OCI-LY1 (cell line): ENCODE measurements around the gene ATXN7L1.

ENCODE experiments used
- H2AFZ ChIP-seq: fragments of 200-600 bp; sonication (generic), shearing (Covaris generic); 2 replicates; pipeline ENCODE4 v1.6.0; 2014; ENCODE audit warnings: antibody characterized with exemption, mild to moderate bottlenecking, low read length
- H3F3A ChIP-seq: fragments of 200-600 bp; sonication (generic), shearing (Covaris generic); 2 replicates; pipeline ENCODE4 v1.6.0; 2014; ENCODE audit warnings: mild to moderate bottlenecking, antibody characterized with exemption, low read length, moderate library complexity; ENCODE audit not compliant: insufficient read depth
- H3K27ac ChIP-seq: fragments of 200-600 bp; sonication (generic); 2 replicates; pipeline ENCODE4 v1.5.1; 2014; ENCODE audit warnings: low read length, mixed run types, mild to moderate bottlenecking, low read depth; ENCODE audit not compliant: poor library complexity, severe bottlenecking
- H3K27me3 ChIP-seq: fragments of 200-600 bp; sonication (generic); 2 replicates; pipeline ENCODE4 v1.6.0; 2014; ENCODE audit warnings: antibody characterized with exemption, mild to moderate bottlenecking, low read length, moderate library complexity; ENCODE audit not compliant: insufficient read depth
- H3K36me3 ChIP-seq: fragments of 200-600 bp; sonication (generic); 2 replicates; pipeline ENCODE4 v1.6.1; 2014; ENCODE audit warnings: mild to moderate bottlenecking, antibody characterized with exemption, low read length, moderate library complexity, mixed read lengths; ENCODE audit not compliant: insufficient read depth
- H3K4me1 ChIP-seq: fragments of 200-600 bp; sonication (generic); 2 replicates; pipeline ENCODE4 v1.5.1; 2014; ENCODE audit warnings: mild to moderate bottlenecking, low read length, moderate library complexity; ENCODE audit not compliant: insufficient read depth, severe bottlenecking
- H3K4me2 ChIP-seq: fragments of 200-600 bp; sonication (generic), shearing (Covaris generic); 2 replicates; pipeline ENCODE4 v1.6.1; 2014; ENCODE audit warnings: low read length
- H3K4me3 ChIP-seq: fragments of 200-600 bp; sonication (generic); 2 replicates; pipeline ENCODE4 v1.5.1; 2014; ENCODE audit warnings: low read length, low read depth, mild to moderate bottlenecking, mixed read lengths; ENCODE audit not compliant: poor library complexity, severe bottlenecking
- H3K79me2 ChIP-seq: fragments of 200-600 bp; shearing (Covaris generic); 2 replicates; pipeline ENCODE4 v1.6.1; 2016; ENCODE audit warnings: mixed run types, low read length, mixed read lengths; ENCODE audit not compliant: insufficient read depth
- H3K9ac ChIP-seq: fragments of 200-600 bp; sonication (generic), shearing (Covaris generic); 2 replicates; pipeline ENCODE4 v1.6.1; 2014; ENCODE audit warnings: mild to moderate bottlenecking, low read length, mixed read lengths
- H3K9me2 ChIP-seq: fragments of 200-600 bp; sonication (generic), shearing (Covaris generic); 2 replicates; pipeline ENCODE4 v1.6.1; 2014; ENCODE audit warnings: low read depth, mild to moderate bottlenecking, low read length, mixed read lengths
- H3K9me3 ChIP-seq: fragments of 200-600 bp; shearing (Covaris generic); 2 replicates; pipeline ENCODE4 v1.6.1; 2014; ENCODE audit warnings: low read length, mixed read lengths
- H4K20me1 ChIP-seq: fragments of 200-600 bp; sonication (generic), shearing (Covaris generic); 2 replicates; pipeline ENCODE4 v1.6.0; 2016; ENCODE audit warnings: mild to moderate bottlenecking, low read length; ENCODE audit not compliant: insufficient read depth
- EZH2 ChIP-seq: fragments of 200-600 bp; sonication (generic), shearing (Covaris generic); IDR thresholded peaks from 2 replicates; pipeline ENCODE4 v1.8.0; 2017; ENCODE audit warnings: borderline replicate concordance, mixed run types, mild to moderate bottlenecking, antibody characterized with exemption, low read length, moderate library complexity, mixed read lengths
- TF ChIP-seq, protein P1 (sequence below): fragments of 200-600 bp; sonication (generic), shearing (Covaris generic); IDR thresholded peaks from 2 replicates; pipeline ENCODE4 v1.5.1; 2017; ENCODE audit warnings: mild to moderate bottlenecking, antibody characterized with exemption, low read length, moderate library complexity, mixed read lengths

The ATXN7L1 gene

DNA sequence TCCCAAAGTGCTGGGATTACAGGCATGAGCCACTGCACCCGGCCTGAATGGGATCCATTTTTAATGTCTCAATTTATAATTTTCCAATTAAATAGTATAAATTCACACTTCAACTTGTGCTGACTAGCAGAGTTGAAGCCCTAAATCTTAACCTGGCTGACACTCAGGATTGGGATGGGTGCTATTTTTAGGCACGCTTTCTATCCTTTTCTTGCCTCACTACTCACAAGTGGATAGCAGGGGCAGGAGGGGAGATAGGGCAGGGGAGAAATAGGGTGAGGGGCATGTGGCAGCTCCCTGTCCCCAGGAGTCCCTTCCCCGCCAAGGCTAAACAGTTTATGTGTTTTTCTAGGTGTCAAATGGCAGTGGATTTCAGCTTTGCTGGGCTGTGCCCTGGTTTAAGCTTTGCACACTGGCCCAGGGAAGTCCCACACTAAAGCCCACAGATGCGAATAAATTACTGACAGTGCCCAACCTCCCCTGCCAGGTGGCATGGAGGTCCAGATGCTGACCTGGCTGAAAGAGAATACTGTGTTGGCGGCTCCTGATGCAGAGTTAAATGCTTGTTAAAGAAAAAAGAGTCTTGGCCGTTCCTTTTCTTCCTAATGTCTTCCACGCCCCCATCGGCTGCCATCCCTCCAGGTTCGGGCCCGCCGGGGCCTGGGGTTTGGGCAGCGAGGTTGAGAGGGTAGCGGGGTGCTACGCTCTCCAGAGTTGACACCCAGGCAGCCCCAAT lies 259.0 kb downstream of the ATXN7L1 start:
- Histone ChIP-seq H2AFZ (no peak overlapping the region), H3K4me2 (no peak overlapping the region), H3K9ac (no peak overlapping the region), H3K36me3 (no peaks in the 10 kb centered on the region), H3K9me2 (no peaks in the 10 kb centered on the region), H4K20me1 (no peaks in the 10 kb centered on the region), H3K27ac (no peak overlapping the region), H3K27me3 (0 out of 2 replicates have a peak, but pooled peaks cover 2% of the 10 kb centered on the region), H3K4me1 (no peaks in the 10 kb centered on the region), H3K9me3 (no peaks in the 10 kb centered on the region), H3K4me3 (no peak overlapping the region), H3K79me2 (no peaks in the 10 kb centered on the region), H3F3A (no peaks in the 10 kb centered on the region)
- TF ChIP-seq, protein P1, sequence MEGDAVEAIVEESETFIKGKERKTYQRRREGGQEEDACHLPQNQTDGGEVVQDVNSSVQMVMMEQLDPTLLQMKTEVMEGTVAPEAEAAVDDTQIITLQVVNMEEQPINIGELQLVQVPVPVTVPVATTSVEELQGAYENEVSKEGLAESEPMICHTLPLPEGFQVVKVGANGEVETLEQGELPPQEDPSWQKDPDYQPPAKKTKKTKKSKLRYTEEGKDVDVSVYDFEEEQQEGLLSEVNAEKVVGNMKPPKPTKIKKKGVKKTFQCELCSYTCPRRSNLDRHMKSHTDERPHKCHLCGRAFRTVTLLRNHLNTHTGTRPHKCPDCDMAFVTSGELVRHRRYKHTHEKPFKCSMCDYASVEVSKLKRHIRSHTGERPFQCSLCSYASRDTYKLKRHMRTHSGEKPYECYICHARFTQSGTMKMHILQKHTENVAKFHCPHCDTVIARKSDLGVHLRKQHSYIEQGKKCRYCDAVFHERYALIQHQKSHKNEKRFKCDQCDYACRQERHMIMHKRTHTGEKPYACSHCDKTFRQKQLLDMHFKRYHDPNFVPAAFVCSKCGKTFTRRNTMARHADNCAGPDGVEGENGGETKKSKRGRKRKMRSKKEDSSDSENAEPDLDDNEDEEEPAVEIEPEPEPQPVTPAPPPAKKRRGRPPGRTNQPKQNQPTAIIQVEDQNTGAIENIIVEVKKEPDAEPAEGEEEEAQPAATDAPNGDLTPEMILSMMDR, result no peak
- no peak for TF ChIP-seq EZH2

DNA sequence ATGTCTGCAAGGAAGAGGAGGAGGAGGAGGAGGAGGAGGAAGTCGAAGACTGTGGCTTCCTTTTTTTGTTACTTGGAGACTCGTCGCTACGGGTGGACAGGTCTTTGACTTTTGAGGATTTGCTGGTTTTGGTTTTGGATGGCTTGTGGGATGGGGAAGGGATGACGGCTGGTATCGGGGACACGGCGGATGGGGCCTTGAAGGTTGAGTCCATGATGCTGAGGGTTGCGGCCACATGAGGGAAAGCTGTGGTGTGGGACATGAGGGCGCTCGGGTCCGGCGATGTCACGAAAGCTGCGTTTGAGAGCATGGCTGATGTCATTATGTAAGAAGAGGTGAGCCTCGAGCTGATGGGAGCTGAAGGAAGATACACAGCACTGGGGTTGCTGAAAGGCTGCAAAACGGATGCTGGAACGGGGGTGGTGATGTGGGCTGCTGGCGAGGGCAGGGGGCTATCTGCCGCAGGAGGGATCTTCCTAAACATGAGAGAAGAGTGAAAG lies 262.0 kb downstream of the ATXN7L1 start:
- Histone ChIP-seq H3K9me3 (no peaks in the 10 kb centered on the region), H3K4me3 (no peak overlapping the region), H3K27ac (no peak overlapping the region), H3K9ac (no peak overlapping the region), H3K27me3 (0 out of 2 replicates have a peak, but pooled peaks cover 3% of the 10 kb centered on the region), H3K9me2 (no peaks in the 10 kb centered on the region), H3K36me3 (no peaks in the 10 kb centered on the region), H3K4me2 (no peak overlapping the region), H3K79me2 (no peaks in the 10 kb centered on the region), H3F3A (no peaks in the 10 kb centered on the region), H4K20me1 (no peaks in the 10 kb centered on the region), H2AFZ (no peak overlapping the region), H3K4me1 (no peaks in the 10 kb centered on the region)
- TF ChIP-seq EZH2, result no peak
- TF ChIP-seq, protein P1, result no peak

DNA sequence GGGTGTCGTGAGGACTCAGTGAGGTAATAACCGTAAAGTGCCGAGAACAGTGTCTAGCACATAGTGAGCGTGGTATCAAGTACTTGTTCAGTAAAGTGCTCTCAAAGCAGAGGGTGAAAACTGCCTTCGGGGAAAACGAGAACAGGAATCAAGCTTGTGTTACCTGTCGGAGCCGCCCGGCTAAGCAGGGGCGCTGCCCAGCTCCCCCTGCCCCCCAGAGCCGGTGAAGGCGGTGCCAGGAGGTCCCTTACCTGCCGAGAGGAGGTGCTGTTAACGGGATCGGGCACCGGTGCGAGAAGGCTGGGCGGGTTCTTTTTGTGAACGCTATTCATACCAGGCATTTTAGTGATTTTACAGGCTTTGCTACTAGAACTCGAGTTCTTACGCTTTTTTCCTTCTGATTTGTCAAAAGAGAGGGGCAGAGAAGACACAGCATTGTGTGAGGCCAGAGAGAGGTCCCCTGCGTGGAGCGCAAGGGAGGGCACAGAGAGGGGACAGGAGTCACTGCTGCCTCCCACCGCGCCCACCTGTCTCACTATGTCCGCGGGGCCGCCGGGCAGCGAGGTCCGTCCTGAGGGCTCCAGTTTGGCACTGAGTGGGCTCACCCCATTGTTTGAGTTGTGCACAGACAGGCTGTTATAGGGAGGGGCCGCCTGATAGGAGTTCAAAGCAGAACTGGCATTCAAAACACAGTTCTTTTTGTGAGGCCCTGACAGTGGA lies 262.6 kb downstream of the ATXN7L1 start:
- H3K4me3 ChIP-seq, result no peak overlapping the region
- H2AFZ ChIP-seq, result no peak overlapping the region
- no peaks in the 10 kb centered on the region for H3F3A ChIP-seq
- no peak overlapping the region for H3K9ac ChIP-seq
- H3K79me2 ChIP-seq, result no peaks in the 10 kb centered on the region
- H3K9me2 ChIP-seq, result no peaks in the 10 kb centered on the region
- no peaks in the 10 kb centered on the region for H3K4me1 ChIP-seq
- no peaks in the 10 kb centered on the region for H4K20me1 ChIP-seq
- no peak overlapping the region for H3K27ac ChIP-seq
- no peaks in the 10 kb centered on the region for H3K36me3 ChIP-seq
- H3K9me3 ChIP-seq, result no peaks in the 10 kb centered on the region
- H3K27me3 ChIP-seq, result 0 out of 2 replicates have a peak, but pooled peaks cover 3% of the 10 kb centered on the region
- H3K4me2 ChIP-seq, result no peak overlapping the region
- TF ChIP-seq EZH2, result no peak
- TF ChIP-seq, protein P1, result no peak
